Adrenal gland (tissue), 12 donors: ENCODE data around the gene CDH24. TPM values are rescaled to one million over a fixed set of nuclear protein-coding genes. Genes with fewer than 3 reads are reported as not detected.

Experiments
- DNase-seq, 7 donors: peaks; one replicate each; pipeline ENCODE4 v3.0.0-alpha.2; 2019 to 2020
- H3K27ac ChIP-seq, 5 donors: fragments of 200-600 bp; sonication (generic) in 4 of 5; 1 replicate in 3 of 5; 2 replicates in 2 of 5; pipeline versions ENCODE4 v1.5.1 to v1.8.0; 2016 to 2020; ENCODE audit warnings: mild to moderate bottlenecking in 1 of 5
- H3K27me3 ChIP-seq: fragments of 200-600 bp; 2 replicates; pipeline ENCODE4 v1.8.0; 2021
- H3K36me3 ChIP-seq, 2 donors: fragments of 200-600 bp; replicated peaks in 1 of 2; 1 replicate in 1 of 2; 2 replicates in 1 of 2; pipeline versions ENCODE4 v1.5.1 to v1.8.0; 2018 to 2022
- H3K4me1 ChIP-seq, 2 donors: fragments of 200-600 bp; replicated peaks in 1 of 2; 1 replicate in 1 of 2; 2 replicates in 1 of 2; pipeline versions ENCODE4 v1.5.1 to v1.8.0; 2018 to 2021
- H3K4me3 ChIP-seq, 4 donors: fragments of 200-600 bp; sonication (generic) in 3 of 4; one replicate each; pipeline ENCODE4 v1.5.1; 2016 to 2018
- H3K9me3 ChIP-seq, 3 donors: fragments of 200-600 bp; sonication (generic) in 1 of 3; replicated peaks in 1 of 3; 1 replicate in 2 of 3; 2 replicates in 1 of 3; pipeline versions ENCODE4 v1.5.1 to v1.8.0; 2016 to 2021
- POLR2A ChIP-seq, 2 donors: fragments of 450-650 bp; IDR thresholded peaks; one replicate each; pipeline ENCODE4 v1.6.1; 2017; ENCODE audit warnings: antibody characterized with exemption in 2 of 2, mild to moderate bottlenecking in 2 of 2, moderate library complexity in 1 of 2
- WGBS, 4 donors: extraction: QIAGEN DNeasy Blood & Tissue Kit in 2 of 4; methylation state at CpG; one replicate each; pipeline versions ENCODE4 v1.1.5 to v1.1.7; 2013 to 2017; 5-methylcytosine and 5-hydroxymethylcytosine counted together
- intact Hi-C, 2 donors: fragments of 100-400 bp; cut with DNase I; formaldehyde crosslinking; loops; one replicate each; pipeline versions ENCODE4 v1.14.1 to v1.15.0; 2022 to 2023
- polyA plus RNA-seq, 3 donors: library from polyadenylated mRNA; stranded (reverse); fragments of 200-250 nt in 2 of 3; fragments of 350-450 nt in 1 of 3; fragmentation: Illumina TruSeq in 1 of 3; extraction: RNeasy Lipid Tissue Mini Kit (QIAGEN cat#74804) in 1 of 3; gene quantifications; one replicate each; pipeline ENCODE4 v1.2.3, GENCODE V29; 2013 to 2014
- total RNA-seq, 9 donors: library from RNA; depleted of rRNA in 4 of 9; stranded (reverse); fragments of >200 nt in 4 of 9; fragments of 120-200 nt in 1 of 9; fragmentation: NEBNext Ultra II Directional in 1 of 9; extraction: Animal tissue kit (Norgen Biotek cat#: 25700) in 1 of 9; gene quantifications; one replicate each; pipeline versions ENCODE4 v1.1.0 to v1.2.4, GENCODE V29; 2013 to 2023
- TF ChIP-seq, protein P1 (sequence below), 6 experiments: fragments of 450-650 bp in 4 of 6; fragments of 200-600 bp in 2 of 6; sonication (generic) in 1 of 6; IDR thresholded peaks; 1 replicate in 5 of 6; 2 replicates in 1 of 6; pipeline versions ENCODE4 v1.5.1 to v1.8.0; 2016 to 2021; ENCODE audit warnings: antibody characterized with exemption in 6 of 6, mild to moderate bottlenecking in 2 of 6, moderate library complexity in 1 of 6
- donor health status: healthy with polysubstance abuse.
- donor health status: Bipolar disorder and iron deficiency.
- donor health status: DM: yes; HTN: yes; CAD: no.
- donor health status: DM: no; HTN: no; CAD: no.
- donor health status: DM: no; HTN: no; CAD: no.
- donor health status: DM: yes; HTN: yes; CAD: no.

CDH24 gene
- total and polyA plus RNA-seq, 12 donors, result 1.5 to 29.3 (median 3.5) TPM

DNA sequence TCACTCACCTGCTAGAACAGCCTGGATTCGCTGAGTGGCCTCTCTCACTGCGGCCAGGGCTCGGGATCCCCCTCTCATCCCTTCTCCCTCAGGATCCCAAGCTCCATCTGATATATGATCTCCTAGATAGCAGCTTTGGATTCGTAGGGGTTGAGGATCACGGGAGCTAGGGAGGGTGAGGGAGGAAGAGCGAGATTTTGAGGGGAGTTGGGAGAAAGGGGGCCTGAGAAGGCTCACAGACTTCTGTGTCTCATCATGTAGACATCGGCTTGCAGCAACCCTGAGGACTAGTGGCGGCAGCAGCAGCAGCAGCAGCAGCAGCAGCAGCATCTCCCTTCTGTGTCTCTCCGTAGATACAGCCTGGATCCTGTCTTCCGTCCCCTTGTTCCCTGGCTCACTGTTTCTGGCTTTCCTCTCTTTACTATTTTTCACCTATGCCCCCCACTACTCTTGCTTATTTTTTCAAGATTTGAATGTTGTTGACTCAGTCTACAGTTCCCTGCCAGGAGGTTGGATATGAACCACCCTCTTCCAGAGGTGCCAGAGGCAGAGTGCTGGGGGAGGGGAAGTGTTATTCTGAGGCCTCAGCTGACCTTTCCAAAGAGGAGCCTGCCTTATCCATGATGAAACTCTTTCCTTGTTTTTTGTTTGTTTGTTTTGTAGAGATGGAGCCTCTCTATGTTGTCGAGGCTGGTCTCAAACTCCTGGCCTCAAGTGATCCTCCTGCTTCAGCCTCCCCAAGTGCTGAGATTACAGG lies 47.4 kb upstream of the CDH24 start, which contains the start of gene CIROP:
CIROP (minus strand) TSS at position 399 of the 757 bp plus-strand sequence; CDS start at position 330, 69 bp downstream.
- H3K36me3 ChIP-seq, result no peaks in the 10 kb centered on the region
- TF ChIP-seq, protein P1, sequence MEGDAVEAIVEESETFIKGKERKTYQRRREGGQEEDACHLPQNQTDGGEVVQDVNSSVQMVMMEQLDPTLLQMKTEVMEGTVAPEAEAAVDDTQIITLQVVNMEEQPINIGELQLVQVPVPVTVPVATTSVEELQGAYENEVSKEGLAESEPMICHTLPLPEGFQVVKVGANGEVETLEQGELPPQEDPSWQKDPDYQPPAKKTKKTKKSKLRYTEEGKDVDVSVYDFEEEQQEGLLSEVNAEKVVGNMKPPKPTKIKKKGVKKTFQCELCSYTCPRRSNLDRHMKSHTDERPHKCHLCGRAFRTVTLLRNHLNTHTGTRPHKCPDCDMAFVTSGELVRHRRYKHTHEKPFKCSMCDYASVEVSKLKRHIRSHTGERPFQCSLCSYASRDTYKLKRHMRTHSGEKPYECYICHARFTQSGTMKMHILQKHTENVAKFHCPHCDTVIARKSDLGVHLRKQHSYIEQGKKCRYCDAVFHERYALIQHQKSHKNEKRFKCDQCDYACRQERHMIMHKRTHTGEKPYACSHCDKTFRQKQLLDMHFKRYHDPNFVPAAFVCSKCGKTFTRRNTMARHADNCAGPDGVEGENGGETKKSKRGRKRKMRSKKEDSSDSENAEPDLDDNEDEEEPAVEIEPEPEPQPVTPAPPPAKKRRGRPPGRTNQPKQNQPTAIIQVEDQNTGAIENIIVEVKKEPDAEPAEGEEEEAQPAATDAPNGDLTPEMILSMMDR (IDR thresholded peaks at IDR 0.05), result no peak
- no peak for DNase-seq
- H3K9me3 ChIP-seq, result no peaks in the 10 kb centered on the region
- intact Hi-C loops, result loop anchor here (5.0 kb wide), 2 partner anchors 37 to 42 kb away; no protein-coding TSS in a partner anchor
- H3K4me1 ChIP-seq, result peaks cover under 1% of the 10 kb centered on the region in 2 donors
- no peak within 1 kb of the TSS for H3K4me3 ChIP-seq
- no peaks in the 10 kb centered on the region for H3K27me3 ChIP-seq
- whole genome bisulfite sequencing, 4 donors, result 68 to 74% (median 73%) methylated on average over 11 of the region's 11 CpGs
- no peak within 1 kb of the TSS for H3K27ac ChIP-seq

DNA sequence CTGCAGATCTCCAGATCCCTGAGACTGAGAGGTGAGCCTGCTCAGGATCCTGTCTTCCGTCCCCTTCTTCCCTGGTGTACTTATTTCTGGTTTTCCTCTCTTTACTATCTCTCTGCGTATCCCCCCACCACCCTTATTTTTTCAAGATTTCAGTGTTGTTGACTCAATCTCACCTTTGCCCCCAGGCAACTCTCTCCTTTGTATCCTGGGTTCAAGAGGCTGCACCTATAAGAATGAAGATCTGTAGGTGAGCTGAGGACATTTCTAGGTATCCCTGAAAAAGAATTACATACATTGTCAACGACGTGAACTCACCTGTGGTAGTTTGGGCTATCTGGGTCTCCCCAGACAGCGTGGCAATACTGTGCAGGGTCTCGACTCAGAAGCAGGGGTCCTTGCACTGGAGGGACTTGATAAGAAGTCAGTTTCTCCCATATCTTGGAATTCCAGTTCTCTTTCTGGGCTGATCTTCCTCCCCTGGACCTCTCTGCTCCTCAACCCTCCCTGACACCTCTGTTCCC lies 46.8 kb upstream of the CDH24 start:
- no peak for TF ChIP-seq POLR2A (IDR thresholded peaks at IDR 0.05)
- TF ChIP-seq, protein P1 (IDR thresholded peaks at IDR 0.05), result no peak
- intact Hi-C loops, result loop anchor here (5.0 kb wide), 2 partner anchors 37 to 42 kb away; no protein-coding TSS in a partner anchor

DNA sequence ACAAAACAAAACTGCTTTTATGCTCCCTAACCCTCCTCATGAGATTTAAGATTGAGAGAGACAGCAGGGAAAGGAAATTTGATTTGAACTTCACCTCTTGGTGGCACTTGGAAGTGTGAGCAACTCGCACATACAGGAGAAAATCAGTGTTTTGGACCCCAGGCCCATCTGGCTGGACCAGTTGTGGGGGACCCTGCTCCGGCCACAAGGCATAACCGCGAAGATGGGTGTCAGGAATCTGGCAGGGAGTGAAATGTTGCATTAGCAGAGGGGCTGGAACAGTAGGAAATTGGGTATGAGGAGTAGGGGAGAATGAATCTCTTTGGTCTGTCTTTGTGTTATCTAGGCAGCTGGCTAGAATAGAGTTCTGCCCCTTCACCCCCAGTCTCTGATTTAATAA lies 46.3 kb upstream of the CDH24 start:
- H3K36me3 ChIP-seq, result peaks cover 0 to 6% of the 10 kb centered on the region in 2 donors
- no peak overlapping the region for H3K4me3 ChIP-seq
- H3K4me1 ChIP-seq, result peaks cover 6 to 12% of the 10 kb centered on the region in 2 donors
- no peaks in the 10 kb centered on the region for H3K27me3 ChIP-seq
- TF ChIP-seq, protein P1 (IDR thresholded peaks at IDR 0.05), result no peak
- TF ChIP-seq POLR2A (IDR thresholded peaks at IDR 0.05), result no peak
- intact Hi-C loops, result loop anchor here (5.0 kb wide), 2 partner anchors 36 to 41 kb away; no protein-coding TSS in a partner anchor
- H3K27ac ChIP-seq, result no peak overlapping the region
- H3K9me3 ChIP-seq, result no peaks in the 10 kb centered on the region
- no peak for DNase-seq
- 81 to 93% (median 84%) methylated on average over 4 of the region's 4 CpGs for WGBS, 4 donors

More for the DNA sequence above, 46.8 kb upstream of the CDH24 start:
- Histone ChIP-seq H3K27me3 (no peaks in the 10 kb centered on the region), H3K9me3 (no peaks in the 10 kb centered on the region), H3K36me3 (peaks cover 0 to under 1% of the 10 kb centered on the region in 2 donors), H3K27ac (no peak overlapping the region), H3K4me3 (no peak overlapping the region), H3K4me1 (peaks cover 4 to 6% of the 10 kb centered on the region in 2 donors)
- no peak for DNase-seq
- 78 to 86% (median 83%) methylated on average over 6 of the region's 6 CpGs for WGBS, 4 donors

DNA sequence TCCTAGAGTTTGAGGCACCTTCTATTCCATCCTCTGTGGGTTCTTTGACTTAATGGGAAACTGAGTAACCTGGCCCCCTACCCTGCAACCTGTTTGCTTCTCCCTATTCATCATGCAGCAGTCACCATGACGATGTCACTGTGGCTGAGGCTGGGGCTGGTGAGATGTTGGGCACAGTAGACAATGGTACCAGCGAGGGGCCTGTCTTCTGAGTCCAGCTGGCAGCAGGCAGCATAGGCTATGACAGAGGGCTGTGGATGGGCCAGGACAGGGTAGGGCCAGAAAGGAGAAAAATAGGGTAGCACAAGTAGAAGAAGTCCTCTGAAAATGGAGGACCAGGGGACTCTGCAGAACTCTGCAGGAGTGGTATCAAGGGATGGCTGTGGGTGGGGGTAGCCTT lies 45.5 kb upstream of the CDH24 start:
- Histone ChIP-seq H3K27ac (no peak overlapping the region), H3K4me1 (peaks cover 6 to 16% of the 10 kb centered on the region in 2 donors), H3K27me3 (no peaks in the 10 kb centered on the region), H3K4me3 (no peak overlapping the region), H3K9me3 (no peaks in the 10 kb centered on the region), H3K36me3 (peaks cover 0 to 14% of the 10 kb centered on the region in 2 donors)
- intact Hi-C loops, result loop anchor here (5.0 kb wide), 2 partner anchors 36 to 40 kb away; no protein-coding TSS in a partner anchor
- TF ChIP-seq, protein P1 (IDR thresholded peaks at IDR 0.05), result no peak
- no peak for TF ChIP-seq POLR2A (IDR thresholded peaks at IDR 0.05)
- WGBS, 4 donors, result 91 to 100% (median 95%) methylated on average over 2 of the region's 2 CpGs
- no peak for DNase-seq
